GM12864 (cell line): Measurements from ENCODE around the gene EIPR1.

Experiments
- DNase-seq: peaks from one replicate; pipeline ENCODE4 v3.0.0-alpha.2; 2011; ENCODE audit warnings: low read depth
- H3K4me3 ChIP-seq: 2 replicates; pipeline ENCODE4 v1.5.1; 2011; ENCODE audit warnings: mild to moderate bottlenecking, low read depth, low read length, control low read depth
- CTCF ChIP-seq: IDR thresholded peaks from 2 replicates; pipeline ENCODE4 v1.5.1; 2011; ENCODE audit warnings: low read depth, mild to moderate bottlenecking, moderate library complexity, low read length, control low read depth, inconsistent platforms; ENCODE audit errors: missing control alignments

The EIPR1 gene

GRCh38 chr2:3403587-3404334, 26.1 kb upstream of the EIPR1 start:
- DNase-seq: peak; percentile 70
- TF ChIP-seq CTCF: no peak
- H3K4me3 ChIP-seq: no peak overlapping the region

DNA sequence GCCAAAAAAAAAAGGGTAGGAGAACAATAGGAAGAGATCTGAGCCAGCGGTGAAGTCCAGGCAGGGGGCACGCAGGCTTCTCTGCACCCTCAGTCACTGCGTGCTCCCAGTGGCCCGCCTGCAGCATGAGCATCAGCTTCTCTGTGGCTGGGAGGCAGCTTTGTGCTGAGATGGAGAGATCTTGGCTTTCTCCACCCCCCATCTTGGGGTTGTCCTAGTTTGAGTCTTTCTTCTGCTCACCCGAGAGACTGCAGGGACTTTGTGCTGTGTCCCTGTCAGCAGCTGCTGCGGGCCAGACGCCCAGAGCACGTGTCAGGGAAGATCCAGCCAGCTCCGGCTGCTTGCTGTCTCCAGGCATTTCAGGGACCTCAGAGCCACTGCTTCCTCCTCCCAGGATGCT, 22.2 kb upstream of the EIPR1 start:
- no peak for DNase-seq

DNA sequence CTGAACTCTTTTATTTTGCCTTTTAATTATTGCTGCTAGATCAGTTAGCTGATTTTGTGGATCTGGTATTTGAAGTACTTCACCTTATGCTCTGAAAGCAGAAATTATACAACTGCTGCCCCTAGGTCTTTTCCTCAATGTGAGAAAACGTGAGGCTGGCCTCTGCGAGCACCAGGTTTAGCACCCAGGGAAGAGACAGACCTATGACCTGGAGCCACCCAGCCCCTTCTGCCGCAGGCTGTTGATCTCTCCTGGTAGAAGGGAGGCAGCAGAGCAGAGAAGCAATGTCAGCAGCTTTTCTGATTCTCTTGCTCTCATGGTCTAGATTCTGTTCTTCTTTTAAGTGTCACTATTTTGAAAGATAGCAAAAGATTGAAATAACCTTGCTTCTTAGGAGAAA, 21.8 kb upstream of the EIPR1 start:
- H3K4me3 ChIP-seq: no peak overlapping the region
- TF ChIP-seq CTCF: no peak
- no peak for DNase-seq

More for the DNA sequence above, 22.2 kb upstream of the EIPR1 start:
- no peak overlapping the region for H3K4me3 ChIP-seq
- no peak for TF ChIP-seq CTCF

GRCh38 chr2:3398857-3399256, 21.2 kb upstream of the EIPR1 start:
- no peak overlapping the region for H3K4me3 ChIP-seq
- no peak for TF ChIP-seq CTCF
- no peak for DNase-seq

- no peak for DNase-seq
- no peak for TF ChIP-seq CTCF
- H3K4me3 ChIP-seq: no peak overlapping the region
Observed at GRCh38 chr2:3396920-3397559, 19.4 kb upstream of the EIPR1 start.

- no peak for TF ChIP-seq CTCF
- no peak for DNase-seq
- no peak overlapping the region for H3K4me3 ChIP-seq
Observed at GRCh38 chr2:3392216-3392615, 14.6 kb upstream of the EIPR1 start.

DNA sequence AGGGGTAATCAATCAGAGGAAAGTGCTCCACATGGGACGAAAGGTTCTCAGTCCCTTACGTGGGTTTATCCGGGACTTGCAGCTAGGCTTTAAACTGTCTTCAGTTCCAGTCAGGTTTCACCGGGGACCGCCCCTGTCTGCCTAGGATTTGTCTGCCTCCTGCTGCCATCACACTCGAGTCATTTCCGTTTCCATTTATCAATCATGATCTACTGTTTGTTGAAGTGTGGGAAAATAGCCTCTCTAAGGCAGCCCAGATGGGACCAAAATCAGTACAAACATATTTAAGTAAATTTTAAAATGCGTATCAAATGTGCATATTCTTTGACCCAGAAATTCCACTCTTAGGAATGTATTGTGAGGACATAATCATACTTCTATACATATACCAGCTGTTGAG, 12.4 kb upstream of the EIPR1 start:
- DNase-seq: no peak
- no peak overlapping the region for H3K4me3 ChIP-seq
- no peak for TF ChIP-seq CTCF
